Prostate gland (tissue), 2 donors: Measurements from ENCODE around the gene PDIA3.
"Not testable (repeated sequence)": the region's sequence is repeated elsewhere in the genome, so short reads cannot be mapped to it uniquely, and the experiment has no call there.

Source experiments
- POLR2AphosphoS5 ChIP-seq: sonication (generic); formaldehyde crosslinking; IDR thresholded peaks from one replicate; pipeline ENCODE4 v1.6.1; 2017; ENCODE audit warnings: antibody characterized with exemption
- TF ChIP-seq, protein P1 (sequence below), 4 experiments: fragments of 200-600 bp in 2 of 4; fragments of 450-650 bp in 2 of 4; sonication (generic) in 2 of 4; IDR thresholded peaks; 1 replicate in 3 of 4; 2 replicates in 1 of 4; pipeline ENCODE4 v1.5.1; 2016 to 2019; ENCODE audit warnings: antibody characterized with exemption in 4 of 4, mild to moderate bottlenecking in 2 of 4, moderate library complexity in 2 of 4

DNA sequence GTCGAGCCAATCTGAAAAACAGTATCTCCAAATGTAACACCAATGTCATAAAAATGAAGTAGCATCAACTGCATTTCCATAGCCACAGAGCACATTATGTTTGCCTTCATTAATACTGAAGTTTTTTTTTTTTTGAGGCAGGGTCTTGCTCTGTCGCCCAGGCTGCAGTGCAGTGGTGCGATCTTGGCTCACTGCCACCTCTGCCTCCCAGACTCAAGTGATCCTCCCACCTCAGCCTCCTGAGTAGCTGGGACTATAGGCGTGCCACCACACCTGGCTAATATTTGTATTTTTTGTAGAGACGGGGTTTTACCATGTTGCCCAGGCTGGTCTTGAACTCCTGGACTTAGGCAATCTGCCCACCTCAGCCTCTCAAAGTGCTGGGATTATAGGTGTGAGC is 68.8 kb downstream of the PDIA3 start:
- TF ChIP-seq POLR2AphosphoS5: not testable (repeated sequence)
- TF ChIP-seq, protein P1, sequence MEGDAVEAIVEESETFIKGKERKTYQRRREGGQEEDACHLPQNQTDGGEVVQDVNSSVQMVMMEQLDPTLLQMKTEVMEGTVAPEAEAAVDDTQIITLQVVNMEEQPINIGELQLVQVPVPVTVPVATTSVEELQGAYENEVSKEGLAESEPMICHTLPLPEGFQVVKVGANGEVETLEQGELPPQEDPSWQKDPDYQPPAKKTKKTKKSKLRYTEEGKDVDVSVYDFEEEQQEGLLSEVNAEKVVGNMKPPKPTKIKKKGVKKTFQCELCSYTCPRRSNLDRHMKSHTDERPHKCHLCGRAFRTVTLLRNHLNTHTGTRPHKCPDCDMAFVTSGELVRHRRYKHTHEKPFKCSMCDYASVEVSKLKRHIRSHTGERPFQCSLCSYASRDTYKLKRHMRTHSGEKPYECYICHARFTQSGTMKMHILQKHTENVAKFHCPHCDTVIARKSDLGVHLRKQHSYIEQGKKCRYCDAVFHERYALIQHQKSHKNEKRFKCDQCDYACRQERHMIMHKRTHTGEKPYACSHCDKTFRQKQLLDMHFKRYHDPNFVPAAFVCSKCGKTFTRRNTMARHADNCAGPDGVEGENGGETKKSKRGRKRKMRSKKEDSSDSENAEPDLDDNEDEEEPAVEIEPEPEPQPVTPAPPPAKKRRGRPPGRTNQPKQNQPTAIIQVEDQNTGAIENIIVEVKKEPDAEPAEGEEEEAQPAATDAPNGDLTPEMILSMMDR (IDR thresholded peaks at IDR 0.05): not testable (repeated sequence)
